Thyroid gland (tissue), 4 donors: ENCODE data around the gene TP73. TPM values are rescaled to one million over a fixed set of nuclear protein-coding genes. Genes with fewer than 3 reads are reported as not detected.

Experiments
- DNase-seq, 2 donors: peaks; one replicate each; pipeline ENCODE4 v3.0.0-alpha.2; 2019
- H3K27ac ChIP-seq, 3 donors: fragments of 200-600 bp; sonication (generic); 1 replicate in 2 of 3; 2 replicates in 1 of 3; pipeline ENCODE4 v1.5.1; 2016 to 2019; ENCODE audit warnings: mild to moderate bottlenecking in 1 of 3, moderate library complexity in 1 of 3
- H3K27me3 ChIP-seq: fragments of 200-600 bp; sonication (generic); one replicate; pipeline ENCODE4 v1.5.1; 2019
- H3K36me3 ChIP-seq, 2 donors: fragments of 200-600 bp; sonication (generic); one replicate each; pipeline ENCODE4 v1.5.1; 2016 to 2019
- H3K4me1 ChIP-seq, 2 donors: fragments of 200-600 bp; sonication (generic); one replicate each; pipeline ENCODE4 v1.5.1; 2017 to 2019
- H3K4me3 ChIP-seq, 3 donors: fragments of 200-600 bp; sonication (generic); replicated peaks in 1 of 3; 1 replicate in 2 of 3; 2 replicates in 1 of 3; pipeline ENCODE4 v1.5.1; 2016; ENCODE audit warnings: mild to moderate bottlenecking in 1 of 3
- H3K9me3 ChIP-seq: fragments of 200-600 bp; sonication (generic); one replicate; pipeline ENCODE4 v1.5.1; 2017
- POLR2A ChIP-seq, 2 donors: fragments of 450-650 bp; IDR thresholded peaks; one replicate each; pipeline ENCODE4 v1.6.1; 2017; ENCODE audit warnings: antibody characterized with exemption in 2 of 2, mild to moderate bottlenecking in 2 of 2, moderate library complexity in 1 of 2
- WGBS, 2 donors: methylation state at CpG; one replicate each; pipeline ENCODE4 v1.1.5; 2017; 5-methylcytosine and 5-hydroxymethylcytosine counted together
- intact Hi-C: fragments of 100-400 bp; cut with DNase I; formaldehyde crosslinking; loops from one replicate; pipeline ENCODE4 v1.15.1; 2023
- total RNA-seq, 4 donors: library from RNA; depleted of rRNA; stranded (reverse); fragments of >200 nt; gene quantifications; one replicate each; pipeline ENCODE4 v1.2.3, GENCODE V29; 2016
- TF ChIP-seq, protein P1 (sequence below), 6 experiments: fragments of 200-600 bp in 3 of 6; fragments of 450-650 bp in 3 of 6; sonication (generic) in 3 of 6; IDR thresholded peaks; one replicate each; pipeline ENCODE4 v1.5.1; 2016 to 2019; ENCODE audit warnings: antibody characterized with exemption in 6 of 6, mild to moderate bottlenecking in 2 of 6, inconsistent platforms in 1 of 6, moderate library complexity in 1 of 6

The TP73 gene
- total RNA-seq, 4 donors from 2014 or later: 0.33 to 0.49 TPM; not detected in 2

DNA sequence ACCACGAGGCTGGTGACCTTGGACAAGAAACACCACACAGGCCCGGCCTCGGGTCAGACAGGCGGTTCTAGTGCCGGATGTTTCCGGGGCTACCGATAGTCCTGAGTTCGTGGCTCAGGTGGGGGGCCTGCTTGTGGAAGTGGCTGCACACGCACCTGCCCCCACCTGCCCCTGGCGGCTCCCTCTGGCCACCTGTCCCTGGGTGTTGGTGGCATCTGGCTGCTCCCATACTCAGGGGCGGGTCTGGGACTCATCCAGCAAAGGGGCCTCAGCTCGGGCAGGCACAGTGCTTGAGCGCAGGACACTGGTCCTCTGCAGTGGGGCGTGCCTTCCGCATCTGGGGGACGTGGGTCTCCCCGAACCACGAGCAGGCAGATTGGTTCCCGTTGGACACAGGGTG, 33.6 kb downstream of the TP73 start:
- H3K36me3 ChIP-seq: no peaks in the 10 kb centered on the region
- no peak for DNase-seq
- intact Hi-C loops: no loop called here
- 94 to 96% methylated on average over 11 of the region's 19 CpGs for WGBS, 2 donors
- H3K9me3 ChIP-seq: no peaks in the 10 kb centered on the region
- TF ChIP-seq, protein P1, sequence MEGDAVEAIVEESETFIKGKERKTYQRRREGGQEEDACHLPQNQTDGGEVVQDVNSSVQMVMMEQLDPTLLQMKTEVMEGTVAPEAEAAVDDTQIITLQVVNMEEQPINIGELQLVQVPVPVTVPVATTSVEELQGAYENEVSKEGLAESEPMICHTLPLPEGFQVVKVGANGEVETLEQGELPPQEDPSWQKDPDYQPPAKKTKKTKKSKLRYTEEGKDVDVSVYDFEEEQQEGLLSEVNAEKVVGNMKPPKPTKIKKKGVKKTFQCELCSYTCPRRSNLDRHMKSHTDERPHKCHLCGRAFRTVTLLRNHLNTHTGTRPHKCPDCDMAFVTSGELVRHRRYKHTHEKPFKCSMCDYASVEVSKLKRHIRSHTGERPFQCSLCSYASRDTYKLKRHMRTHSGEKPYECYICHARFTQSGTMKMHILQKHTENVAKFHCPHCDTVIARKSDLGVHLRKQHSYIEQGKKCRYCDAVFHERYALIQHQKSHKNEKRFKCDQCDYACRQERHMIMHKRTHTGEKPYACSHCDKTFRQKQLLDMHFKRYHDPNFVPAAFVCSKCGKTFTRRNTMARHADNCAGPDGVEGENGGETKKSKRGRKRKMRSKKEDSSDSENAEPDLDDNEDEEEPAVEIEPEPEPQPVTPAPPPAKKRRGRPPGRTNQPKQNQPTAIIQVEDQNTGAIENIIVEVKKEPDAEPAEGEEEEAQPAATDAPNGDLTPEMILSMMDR (IDR thresholded peaks at IDR 0.05): no peak
- TF ChIP-seq POLR2A (IDR thresholded peaks at IDR 0.05): no peak
- no peak overlapping the region for H3K27ac ChIP-seq
- no peak overlapping the region for H3K4me3 ChIP-seq
- no peaks in the 10 kb centered on the region for H3K4me1 ChIP-seq
- no peaks in the 10 kb centered on the region for H3K27me3 ChIP-seq

DNA sequence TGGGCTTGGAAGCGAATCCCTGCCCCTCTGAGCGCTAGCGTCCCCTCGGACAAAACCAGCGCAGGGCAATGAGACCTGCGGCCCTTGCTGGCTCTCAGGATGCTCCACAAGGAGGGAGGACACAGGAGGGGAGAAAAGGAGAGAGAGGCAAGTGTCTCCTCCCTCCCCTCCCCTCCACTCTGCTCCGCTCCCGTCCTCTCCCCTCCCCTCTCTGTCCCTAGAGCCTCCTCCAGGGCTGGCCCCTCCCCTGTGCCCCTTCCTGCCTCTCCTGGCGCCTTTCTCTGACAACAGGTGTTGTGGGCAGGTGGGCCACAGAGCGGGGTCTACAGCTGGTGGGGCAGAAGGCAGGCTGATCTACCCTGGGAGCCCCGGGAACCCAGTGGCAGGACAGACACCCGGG, 35.2 kb downstream of the TP73 start:
- TF ChIP-seq, protein P1 (IDR thresholded peaks at IDR 0.05): no peak
- no peak for TF ChIP-seq POLR2A (IDR thresholded peaks at IDR 0.05)
- Histone ChIP-seq H3K4me1 (no peaks in the 10 kb centered on the region), H3K36me3 (no peaks in the 10 kb centered on the region), H3K27ac (no peak overlapping the region), H3K9me3 (no peaks in the 10 kb centered on the region), H3K4me3 (no peak overlapping the region), H3K27me3 (no peaks in the 10 kb centered on the region)
- 89 to 95% methylated on average over 10 to 12 of the region's 12 CpGs for WGBS, 2 donors
- no peak for DNase-seq
- intact Hi-C loops: no loop called here

DNA sequence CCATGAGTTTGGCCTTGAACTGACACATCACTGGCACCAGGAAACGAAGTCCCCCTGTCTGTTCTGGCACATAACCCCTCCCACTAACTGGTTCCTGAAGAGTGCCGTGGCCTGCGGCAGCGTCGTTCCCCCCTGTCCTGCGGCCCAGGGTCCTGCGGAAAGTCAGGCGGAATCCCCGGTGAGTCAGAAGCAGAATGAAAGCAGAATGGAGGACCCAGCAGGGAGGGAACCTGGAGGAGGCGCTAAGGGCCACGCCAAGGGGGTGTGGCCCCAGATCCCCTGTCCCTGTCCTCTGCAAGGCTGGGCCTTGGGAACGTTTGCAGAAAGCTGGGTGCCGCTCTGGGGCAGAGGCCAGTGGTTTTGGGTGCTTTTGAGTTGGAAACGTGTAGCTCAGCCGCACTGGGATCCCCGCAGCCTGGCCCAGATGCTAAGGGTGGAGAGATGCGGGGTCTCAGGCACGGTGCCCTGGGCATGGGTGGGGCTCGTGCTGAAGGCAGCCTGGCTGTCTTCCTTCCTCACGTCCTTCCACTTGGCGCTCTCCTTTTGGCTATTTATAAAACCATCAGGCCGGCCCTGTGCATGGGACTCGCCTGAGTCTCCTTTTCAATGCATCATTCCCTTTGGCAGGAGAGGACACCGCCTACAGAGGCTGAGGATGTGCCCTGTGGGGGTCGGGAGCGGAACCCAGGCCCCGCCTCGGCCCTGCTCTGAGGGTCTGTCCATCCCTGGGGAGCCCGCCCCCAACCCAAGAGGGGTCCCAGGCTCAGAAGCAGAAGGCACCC, 36.2 kb downstream of the TP73 start:
- TF ChIP-seq POLR2A (IDR thresholded peaks at IDR 0.05): no peak
- TF ChIP-seq, protein P1 (IDR thresholded peaks at IDR 0.05): no peak
- DNase-seq: no peak
- WGBS, 2 donors: 67 to 70% methylated on average over 16 to 25 of the region's 29 CpGs
- intact Hi-C loops: no loop called here
- no peaks in the 10 kb centered on the region for H3K27me3 ChIP-seq
- H3K36me3 ChIP-seq: no peaks in the 10 kb centered on the region
- no peaks in the 10 kb centered on the region for H3K4me1 ChIP-seq
- no peak overlapping the region for H3K27ac ChIP-seq
- no peak overlapping the region for H3K4me3 ChIP-seq
- H3K9me3 ChIP-seq: no peaks in the 10 kb centered on the region

DNA sequence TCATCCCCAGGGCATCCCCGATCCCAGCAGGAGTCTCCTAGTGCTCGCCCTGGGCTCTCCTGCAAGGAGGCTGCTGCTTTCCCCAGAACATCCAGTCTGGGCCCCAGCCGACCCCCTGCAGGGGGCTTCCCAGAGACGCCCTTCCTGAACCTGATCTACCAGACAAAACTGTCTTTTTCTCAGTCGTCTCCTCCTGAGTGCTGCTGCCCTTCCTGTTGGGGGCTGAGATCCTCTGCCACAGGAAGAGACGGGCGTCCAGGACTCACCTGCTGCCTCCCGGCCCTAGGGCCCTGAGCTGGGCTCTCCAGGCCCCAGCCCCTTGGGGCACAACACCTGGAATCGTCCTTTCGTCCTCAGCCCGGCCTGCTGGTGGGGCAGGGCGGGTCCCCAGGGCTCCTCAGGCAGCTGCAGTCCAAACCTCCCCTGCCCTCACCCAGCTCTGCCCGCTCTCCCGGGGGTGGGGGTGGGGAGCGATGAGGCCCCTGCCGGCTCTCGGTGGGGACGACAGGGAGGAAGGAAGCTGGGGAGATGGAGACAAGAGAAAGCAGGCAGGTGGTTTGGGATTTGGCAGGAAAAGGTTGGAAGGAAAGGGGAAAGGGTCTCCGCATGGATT, 36.9 kb downstream of the TP73 start:
- H3K9me3 ChIP-seq: no peaks in the 10 kb centered on the region
- no peaks in the 10 kb centered on the region for H3K36me3 ChIP-seq
- TF ChIP-seq POLR2A (IDR thresholded peaks at IDR 0.05): no peak
- TF ChIP-seq, protein P1 (IDR thresholded peaks at IDR 0.05): no peak
- H3K4me1 ChIP-seq: no peaks in the 10 kb centered on the region
- H3K27ac ChIP-seq: no peak overlapping the region
- H3K4me3 ChIP-seq: no peak overlapping the region
- DNase-seq: no peak
- intact Hi-C loops: no loop called here
- no peaks in the 10 kb centered on the region for H3K27me3 ChIP-seq
- WGBS, 2 donors: 52 to 77% methylated on average over 8 to 17 of the region's 19 CpGs
